CD4-positive, alpha-beta T cell treated with Interleukin-6 at 100 ng/mL for 8 hours (primary cell): ENCODE results near the gene RGS10.

Experiments used
- DNase-seq: peaks from one replicate; pipeline ENCODE4 v3.0.0-alpha.2; 2020; ENCODE audit warnings: mixed read lengths, low spot score

Gene RGS10

GRCh38 chr10:119496273-119496672, 46.2 kb downstream of the RGS10 start:
- no peak for DNase-seq

- no peak for DNase-seq
Measured at GRCh38 chr10:119495545-119495944, 47.0 kb downstream of the RGS10 start.

- DNase-seq, result no peak
Measured at GRCh38 chr10:119495021-119495505, 47.5 kb downstream of the RGS10 start.

- peak; percentile 24 for DNase-seq
Measured at GRCh38 chr10:119494236-119495020, 48.1 kb downstream of the RGS10 start.

- no peak for DNase-seq
Measured at GRCh38 chr10:119493155-119493554, 49.4 kb downstream of the RGS10 start.

GRCh38 chr10:119491966-119492757, 50.4 kb downstream of the RGS10 start:
- no peak for DNase-seq

- DNase-seq, result no peak
Measured at GRCh38 chr10:119489991-119490326, 52.6 kb downstream of the RGS10 start.

- DNase-seq, result no peak
Measured at GRCh38 chr10:119488675-119489074, 53.8 kb downstream of the RGS10 start.

- DNase-seq, result no peak
Measured at GRCh38 chr10:119483839-119484238, 58.7 kb downstream of the RGS10 start.

- no peak for DNase-seq
Measured at GRCh38 chr10:119483001-119483400, 59.5 kb downstream of the RGS10 start.

- DNase-seq, result no peak
Measured at GRCh38 chr10:119481781-119482426, 60.6 kb downstream of the RGS10 start.

- DNase-seq, result no peak
Measured at GRCh38 chr10:119480667-119481066, 61.9 kb downstream of the RGS10 start.

- DNase-seq, result no peak
Measured at GRCh38 chr10:119479532-119479931, 63.0 kb downstream of the RGS10 start.

GRCh38 chr10:119478811-119479341, 63.6 kb downstream of the RGS10 start:
- DNase-seq, result no peak

GRCh38 chr10:119478111-119478802, 64.3 kb downstream of the RGS10 start:
- DNase-seq, result peak; percentile 34

GRCh38 chr10:119477444-119477843, 65.1 kb downstream of the RGS10 start:
- DNase-seq, result no peak

- no peak for DNase-seq
Measured at GRCh38 chr10:119474606-119475005, 67.9 kb downstream of the RGS10 start.

- DNase-seq, result no peak
Measured at GRCh38 chr10:119473771-119474170, 68.7 kb downstream of the RGS10 start.

- no peak for DNase-seq
Measured at GRCh38 chr10:119470920-119471702, 71.4 kb downstream of the RGS10 start.

GRCh38 chr10:119469846-119470245, 72.7 kb downstream of the RGS10 start:
- no peak for DNase-seq

- no peak for DNase-seq
Measured at GRCh38 chr10:119469325-119469707, 73.2 kb downstream of the RGS10 start.
